ENCODE data around the gene GPSM1.
"Not testable (repeated sequence)": the region's sequence is repeated elsewhere in the genome, so short reads cannot be mapped to it uniquely, and the experiment has no call there.

GPSM1 gene

DNA sequence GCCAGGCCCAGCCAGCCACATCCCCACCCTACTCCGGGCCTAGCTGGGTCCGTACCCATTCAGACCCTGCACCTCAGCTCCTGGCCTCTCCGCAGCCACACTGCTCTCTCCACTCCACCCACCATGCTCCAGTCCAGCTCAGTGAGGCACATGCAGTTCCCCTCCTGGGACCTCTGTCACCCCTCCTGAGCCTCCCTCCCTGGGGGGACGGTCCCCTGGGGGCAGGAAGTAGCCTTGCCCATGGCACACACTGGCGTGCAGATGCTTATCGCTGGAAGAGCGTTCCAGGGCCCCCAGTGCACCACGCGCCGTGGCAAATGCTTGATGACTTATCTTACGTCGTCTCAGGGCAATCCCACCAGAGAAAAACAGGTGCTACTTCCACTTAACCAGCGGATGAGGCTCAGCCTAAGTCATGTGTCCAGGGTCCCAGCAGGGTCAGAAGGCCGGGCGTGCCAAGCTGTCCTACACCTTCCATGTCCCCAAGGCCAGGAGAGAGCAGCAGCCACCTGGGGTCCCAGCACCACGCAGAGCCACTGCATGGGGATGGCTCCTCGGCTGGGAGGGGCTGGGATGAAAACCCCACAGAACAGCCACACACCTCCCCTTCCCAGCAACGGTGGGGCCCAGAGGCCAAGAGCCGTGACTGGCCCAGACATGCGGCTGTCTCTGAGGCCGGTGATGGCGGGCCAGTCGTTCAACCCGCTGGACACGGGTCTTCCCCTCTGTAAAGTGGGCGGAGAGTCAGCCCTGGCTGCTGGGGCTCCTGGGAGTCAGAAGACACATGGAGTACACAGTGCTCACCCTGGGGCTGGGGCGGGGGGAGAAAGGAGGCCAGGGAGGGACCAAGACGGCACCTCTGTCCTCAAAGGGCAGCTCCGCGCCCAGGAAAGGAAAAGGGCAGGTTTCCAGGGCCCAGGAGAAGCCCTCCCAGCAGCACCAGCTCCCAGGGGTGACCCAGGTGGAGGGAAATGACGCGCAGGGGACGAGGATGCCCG, 20.8 kb upstream of the GPSM1 start:
- DNase-seq: no peak

DNA sequence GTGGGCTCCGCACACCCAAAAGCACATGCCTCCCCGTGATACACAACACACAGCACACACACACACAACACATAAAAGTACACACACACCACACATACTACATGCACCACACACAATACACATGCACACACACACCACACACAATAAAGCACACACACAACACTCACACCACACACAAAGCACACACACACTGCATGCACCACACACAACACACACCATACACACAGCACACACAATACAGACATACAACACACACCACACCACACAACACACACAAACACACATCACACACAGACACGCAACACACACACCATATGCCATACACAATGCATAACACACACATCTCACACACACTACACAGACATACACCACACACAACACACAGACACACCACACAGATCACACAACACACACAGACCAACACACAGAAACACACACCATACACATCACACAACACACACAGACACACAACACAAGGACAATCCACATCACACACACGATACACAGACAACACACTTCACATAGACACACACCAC, 20.1 kb upstream of the GPSM1 start:
- no peak for DNase-seq

DNA sequence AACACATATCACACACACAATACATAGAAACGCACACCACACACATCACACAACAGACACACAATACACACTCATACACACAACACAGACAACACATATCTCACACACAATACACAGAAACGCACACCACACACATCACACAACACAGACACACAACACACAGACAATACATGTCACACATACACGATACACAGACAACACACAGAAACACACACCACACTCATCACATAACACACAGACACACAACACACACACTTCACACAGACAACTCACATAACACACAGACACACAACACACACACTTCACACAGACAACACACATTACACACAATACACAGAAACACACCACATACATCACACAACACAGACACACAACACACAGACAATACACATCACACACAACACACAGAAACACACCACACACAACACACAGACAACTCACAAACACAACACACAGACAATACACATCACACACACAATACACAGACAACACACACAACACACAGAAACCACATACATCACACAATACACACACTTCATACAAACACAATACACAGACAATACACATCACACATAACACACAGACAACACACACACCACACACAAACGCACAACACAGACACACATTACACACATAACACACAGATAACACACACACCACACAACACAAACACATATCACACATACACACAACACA, 19.2 kb upstream of the GPSM1 start:
- no peak for DNase-seq

GRCh38 chr9:136308702-136309053, 18.7 kb upstream of the GPSM1 start:
- DNase-seq: no peak

GRCh38 chr9:136309101-136309801, 18.1 kb upstream of the GPSM1 start:
- peak; percentile 85 for DNase-seq

- DNase-seq: no peak
Measured at GRCh38 chr9:136309806-136310220, 17.5 kb upstream of the GPSM1 start.

- peak; percentile 58 for DNase-seq
Measured at GRCh38 chr9:136310273-136311030, 16.9 kb upstream of the GPSM1 start.

GRCh38 chr9:136311051-136312008, 16.0 kb upstream of the GPSM1 start:
- peak; percentile 88 for DNase-seq

GRCh38 chr9:136312009-136312375, 15.3 kb upstream of the GPSM1 start:
- DNase-seq: no peak

DNA sequence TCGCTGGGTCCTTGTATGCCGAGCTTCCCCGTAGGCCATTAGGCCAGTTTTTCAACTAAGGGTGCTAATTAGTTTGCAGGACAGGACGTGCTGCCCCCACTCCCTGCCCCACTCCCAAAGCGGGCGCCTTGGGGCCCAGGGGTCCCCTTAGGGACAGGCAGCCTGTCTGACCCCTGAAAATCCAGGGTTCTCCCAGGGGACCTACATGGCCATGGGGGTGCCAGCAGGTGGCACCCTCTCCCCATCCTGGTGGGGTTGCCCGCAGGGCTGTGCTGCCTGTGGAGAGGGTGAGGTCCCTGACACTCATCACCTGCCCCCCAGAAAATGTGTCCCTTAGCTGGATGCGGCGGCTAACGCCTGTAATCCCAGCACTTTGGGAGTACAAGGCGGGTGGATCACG, 14.9 kb upstream of the GPSM1 start:
- no peak for DNase-seq

DNA sequence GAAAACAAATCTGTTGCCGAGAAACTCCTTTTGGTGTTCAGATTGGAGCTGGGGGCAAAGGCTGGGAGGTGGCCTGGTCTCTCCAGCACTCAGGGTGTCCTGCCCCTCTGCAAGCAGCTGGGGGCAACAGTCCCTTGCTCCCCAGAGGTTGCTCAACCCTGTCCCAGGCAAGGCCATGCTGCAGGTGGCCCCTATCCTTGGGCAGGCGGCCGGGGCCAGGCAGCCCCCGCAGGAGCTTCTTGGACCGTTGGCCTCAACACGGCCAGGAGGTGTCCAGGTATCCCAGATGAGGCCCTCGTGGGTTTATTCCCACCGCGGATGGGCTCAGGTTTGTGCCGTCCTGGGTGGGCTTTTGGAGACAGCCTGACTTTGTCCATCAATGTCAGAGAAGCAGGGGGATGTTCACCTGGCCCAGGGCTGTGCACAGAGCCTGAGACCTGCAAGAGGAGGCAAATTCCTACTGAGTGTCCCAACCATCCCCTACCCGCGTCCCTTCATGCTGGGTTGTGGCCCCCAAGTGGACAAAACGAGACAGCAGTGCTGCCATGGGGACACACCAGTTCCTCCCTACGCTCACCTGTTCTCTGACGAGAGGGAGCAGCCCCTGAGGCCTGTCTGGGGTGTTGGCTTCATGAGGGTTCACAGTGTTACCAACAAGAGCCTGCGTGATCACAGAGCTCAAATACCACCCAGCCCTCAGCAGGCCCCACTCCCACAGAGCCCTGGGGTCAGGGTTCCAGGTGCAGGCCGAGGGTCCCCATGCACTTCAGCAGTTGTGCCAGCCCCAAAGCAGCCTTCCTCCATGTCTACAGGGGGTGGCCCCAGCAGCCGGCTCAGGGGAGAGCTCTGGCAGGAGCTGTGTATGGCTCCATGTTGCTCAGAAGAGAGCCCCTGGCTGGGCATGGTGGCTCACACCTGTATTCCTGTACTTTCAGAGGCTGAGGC, 14.0 kb upstream of the GPSM1 start:
- DNase-seq: no peak

- DNase-seq: no peak
Measured at GRCh38 chr9:136314056-136314416, 13.3 kb upstream of the GPSM1 start.

DNA sequence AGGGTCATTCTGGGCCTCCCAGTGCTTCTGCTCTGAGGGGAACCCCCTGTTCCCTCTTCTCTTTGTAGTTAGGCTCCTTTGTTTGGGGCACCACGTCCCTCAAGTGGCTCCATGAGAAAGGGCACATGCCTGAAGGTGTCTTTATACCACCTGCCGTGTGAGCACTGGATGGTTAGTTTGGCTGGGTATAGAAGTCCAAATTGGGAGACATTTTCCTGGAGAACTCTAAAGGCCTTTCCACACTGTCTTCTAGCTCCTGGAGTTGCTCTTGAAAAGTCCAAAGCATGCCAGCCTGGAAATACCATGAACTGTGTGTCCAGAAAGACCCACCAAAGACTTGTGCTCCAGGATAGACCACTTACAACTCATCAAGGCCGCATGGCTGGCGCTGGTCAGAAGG, 12.4 kb upstream of the GPSM1 start:
- no peak for DNase-seq

DNA sequence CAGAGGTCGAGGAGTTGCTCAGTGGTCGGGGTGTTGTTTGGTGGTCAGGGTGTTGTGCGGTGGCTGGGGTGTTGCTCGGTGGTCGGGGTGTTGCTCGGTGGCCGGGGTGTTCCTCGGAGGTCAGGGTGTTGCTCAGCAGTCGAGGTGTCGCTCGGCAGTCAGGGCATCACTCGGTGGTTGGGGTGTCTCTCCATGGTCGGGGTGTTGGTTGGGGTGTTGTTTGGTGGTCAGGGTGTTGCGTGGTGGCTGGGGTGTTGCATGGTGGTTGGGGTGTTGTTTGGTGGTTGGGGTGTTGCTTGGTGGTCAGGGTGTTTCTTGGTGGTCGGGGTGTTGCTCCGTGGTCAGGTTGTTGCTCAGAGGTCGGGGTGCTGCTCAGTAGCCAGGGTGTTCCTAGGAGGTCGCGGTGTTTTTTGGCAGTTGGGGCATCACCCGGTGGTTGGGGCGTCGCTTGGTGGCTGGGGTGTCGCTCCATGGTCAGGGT, 11.0 kb upstream of the GPSM1 start:
- no peak for DNase-seq

DNA sequence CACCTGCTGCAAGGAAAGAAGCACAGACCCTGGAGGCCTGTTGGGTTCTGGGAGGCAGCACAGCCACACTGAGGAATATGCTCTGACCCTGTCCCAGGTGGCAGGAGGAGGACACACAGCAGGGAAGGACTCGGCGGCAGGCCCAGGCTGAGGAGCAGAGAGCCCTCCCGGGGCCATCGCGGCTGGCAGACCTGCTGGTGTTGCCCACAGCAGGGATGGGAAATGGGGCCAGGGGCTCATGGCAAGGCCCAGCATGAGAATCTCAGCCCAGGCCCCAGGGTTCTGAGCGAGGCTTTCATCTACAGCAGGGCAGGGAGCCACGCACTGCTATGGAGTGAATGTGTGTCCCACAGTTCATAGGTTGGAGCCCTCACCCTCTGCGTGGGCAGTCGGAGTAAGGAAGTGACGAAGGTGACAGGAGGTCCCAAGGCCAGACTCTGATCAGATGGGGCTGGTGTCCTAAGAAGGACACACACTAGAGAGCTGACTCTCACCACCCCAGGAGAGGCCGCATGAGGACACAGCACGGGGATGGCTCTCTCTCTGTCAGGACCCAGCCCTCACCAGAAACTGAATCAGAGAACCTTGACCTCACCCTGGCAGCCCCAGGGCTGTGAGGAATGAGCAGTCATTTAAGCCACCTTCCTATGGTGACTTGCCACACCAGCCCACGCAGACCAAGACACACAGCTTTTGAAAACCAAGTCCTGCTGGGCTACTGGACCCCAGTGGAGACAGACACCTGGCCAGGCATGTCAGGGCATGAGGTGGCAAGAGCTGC, 10.3 kb upstream of the GPSM1 start:
- no peak for DNase-seq

DNA sequence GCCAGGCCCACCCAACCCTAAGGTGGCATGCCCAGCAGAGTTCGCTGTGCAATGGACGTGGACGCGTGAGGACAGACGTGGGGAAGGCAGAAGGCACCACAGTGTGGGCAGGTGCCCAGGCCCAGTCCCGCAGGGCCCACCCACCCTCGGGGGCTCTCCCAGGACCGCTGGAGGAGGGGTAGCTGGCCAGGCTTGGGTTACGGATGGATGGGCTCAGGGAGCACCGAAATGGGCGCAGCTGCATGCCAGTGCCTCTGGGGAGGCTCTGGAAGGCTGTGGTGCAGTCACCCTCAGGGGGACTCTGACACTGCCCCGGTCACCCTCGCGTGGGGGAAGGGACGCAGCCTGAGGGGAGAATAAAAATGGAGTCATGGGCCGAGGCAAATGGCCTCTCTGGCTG, 9.6 kb upstream of the GPSM1 start:
- no peak for DNase-seq

- no peak for DNase-seq
Measured at GRCh38 chr9:136318111-136318775, 9.1 kb upstream of the GPSM1 start.

GRCh38 chr9:136318776-136319241, 8.5 kb upstream of the GPSM1 start:
- no peak for DNase-seq

DNA sequence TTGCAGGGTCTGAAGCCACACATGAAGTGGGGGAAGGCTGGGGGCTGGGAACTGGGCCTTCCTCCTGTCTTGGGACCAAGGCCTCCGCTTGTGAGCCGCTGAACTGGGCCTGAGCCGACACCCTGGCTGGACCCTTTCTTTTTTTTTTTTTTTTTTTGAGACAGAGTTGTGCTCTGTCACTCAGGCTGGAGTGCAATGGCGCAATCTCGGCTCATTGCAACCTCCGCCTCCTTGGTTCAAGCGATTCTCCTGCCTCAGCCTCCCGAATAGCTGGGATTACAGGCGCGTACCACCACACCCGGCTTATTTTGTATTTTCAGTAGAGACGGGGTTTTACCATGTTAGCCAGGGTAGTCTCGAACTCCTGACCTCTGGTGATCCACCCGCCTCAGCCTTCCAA, 8.1 kb upstream of the GPSM1 start:
- DNase-seq: not testable (repeated sequence)
